Large intestine (tissue), 3 donors: ENCODE data around the gene TLK2. TPM values are rescaled to one million over a fixed set of nuclear protein-coding genes. Genes with fewer than 3 reads are reported as not detected.
"Not testable (repeated sequence)": the region's sequence is repeated elsewhere in the genome, so short reads cannot be mapped to it uniquely, and the experiment has no call there.

Source experiments
- DNase-seq, 2 donors: peaks; one replicate each; pipeline versions ENCODE4 v3.0.0 to v3.0.0-alpha.2; 2013
- H3K27ac ChIP-seq: one replicate; pipeline ENCODE4 v1.5.1; 2013; ENCODE audit warnings: low read length
- H3K27me3 ChIP-seq: 2 replicates; pipeline ENCODE4 v1.6.1; 2013; ENCODE audit warnings: low read length; ENCODE audit not compliant: control insufficient read depth, insufficient read depth
- H3K36me3 ChIP-seq: 2 replicates; pipeline ENCODE4 v1.6.1; 2013; ENCODE audit warnings: low read length; ENCODE audit not compliant: control insufficient read depth, insufficient read depth
- H3K4me1 ChIP-seq: one replicate; pipeline ENCODE4 v1.6.1; 2013; ENCODE audit warnings: low read length; ENCODE audit not compliant: control insufficient read depth, insufficient read depth
- H3K4me3 ChIP-seq: one replicate; pipeline ENCODE4 v1.5.1; 2013; ENCODE audit warnings: low read length
- H3K9me3 ChIP-seq: one replicate; pipeline ENCODE4 v1.6.1; 2013; ENCODE audit warnings: mild to moderate bottlenecking, low read depth, low read length, moderate library complexity; ENCODE audit not compliant: control insufficient read depth
- WGBS: methylation state at CpG from one replicate; pipeline ENCODE4 v1.1.5; 2013; ENCODE audit warnings: low lambda C conversion rate; ENCODE audit not compliant: insufficient coverage; 5-methylcytosine and 5-hydroxymethylcytosine counted together
- polyA plus RNA-seq: library from polyadenylated mRNA; unstranded; fragments of 120-200 nt; gene quantifications from one replicate; pipeline ENCODE4 v1.2.1, GENCODE V29; 2013

TLK2 gene
- polyA plus RNA-seq, 1 donor = 29.8 TPM

DNA sequence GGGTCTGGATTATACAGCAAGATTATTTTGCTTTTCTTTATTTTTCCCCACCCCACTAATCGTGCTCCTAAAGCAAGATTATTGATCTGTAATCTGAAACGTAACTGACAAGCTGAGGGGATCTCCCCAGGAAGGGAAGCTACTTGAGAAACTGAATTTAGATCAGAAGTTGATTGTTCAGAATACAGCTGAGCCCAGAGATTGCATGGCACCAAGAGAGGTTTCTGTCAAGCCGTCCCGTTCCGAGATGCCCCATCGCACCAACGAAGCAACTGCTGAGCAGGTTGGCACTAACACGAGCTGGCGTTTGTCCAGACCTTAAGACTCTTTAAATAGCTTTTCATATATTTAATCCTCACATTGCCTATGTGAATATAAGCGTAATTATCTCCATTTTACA is 20.1 kb upstream of the TLK2 start:
- H3K27ac ChIP-seq = not testable (repeated sequence)
- WGBS = 83% methylated on average over 1 of the region's 10 CpGs

DNA sequence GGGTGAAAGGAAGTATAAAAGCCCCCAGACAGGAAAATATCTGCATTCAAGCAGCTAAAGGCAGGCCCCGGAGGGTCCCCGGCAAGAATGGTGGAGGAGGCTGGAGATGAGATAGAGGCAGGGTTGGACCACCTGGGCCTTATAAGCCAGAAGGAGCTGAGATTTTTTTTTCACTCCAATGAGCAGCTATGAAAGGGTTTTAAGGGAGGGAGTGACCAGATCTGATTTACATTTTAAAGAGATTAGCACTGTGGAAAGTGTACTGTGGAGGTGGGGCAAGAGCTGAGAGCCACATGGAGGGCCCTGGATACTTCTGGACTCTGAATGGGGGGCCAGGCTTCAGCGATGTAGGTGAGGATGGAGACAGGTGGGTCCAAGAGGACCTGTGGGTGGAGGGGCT is 14.2 kb upstream of the TLK2 start:
- not testable (repeated sequence) for DNase-seq, H3K27me3 ChIP-seq, H3K4me3 ChIP-seq, H3K36me3 ChIP-seq, H3K27ac ChIP-seq, H3K4me1 ChIP-seq, H3K9me3 ChIP-seq
- WGBS = no CpG with 5 or more reads among the region's 3 CpGs

More for the DNA sequence above, 20.1 kb upstream of the TLK2 start:
- H3K9me3 ChIP-seq, H3K4me3 ChIP-seq, H3K36me3 ChIP-seq, H3K27me3 ChIP-seq, H3K4me1 ChIP-seq, DNase-seq: not testable (repeated sequence)

DNA sequence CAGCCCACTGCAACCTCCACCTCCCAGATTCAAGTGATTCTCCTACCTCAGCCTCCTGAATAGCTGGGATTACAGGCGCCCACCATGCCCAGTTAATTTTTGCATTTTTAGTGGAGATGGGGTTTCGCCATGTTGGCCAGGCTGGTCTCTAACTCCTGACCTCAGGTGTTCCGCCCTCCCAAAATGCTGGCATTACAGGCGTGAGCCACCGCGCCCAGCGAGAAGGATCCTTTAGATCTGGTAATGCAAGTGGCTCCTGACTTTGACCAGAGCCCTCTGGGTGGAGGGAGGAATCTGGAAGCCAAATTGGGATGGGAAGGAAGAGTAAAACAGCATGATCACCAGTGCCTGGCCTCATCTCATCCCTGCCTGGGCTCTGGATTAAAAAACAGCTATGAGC is 13.4 kb upstream of the TLK2 start:
- H3K27me3 ChIP-seq, DNase-seq, H3K36me3 ChIP-seq, H3K9me3 ChIP-seq, H3K4me1 ChIP-seq, H3K4me3 ChIP-seq, H3K27ac ChIP-seq: not testable (repeated sequence)
- no CpG with 5 or more reads among the region's 7 CpGs for WGBS

DNA sequence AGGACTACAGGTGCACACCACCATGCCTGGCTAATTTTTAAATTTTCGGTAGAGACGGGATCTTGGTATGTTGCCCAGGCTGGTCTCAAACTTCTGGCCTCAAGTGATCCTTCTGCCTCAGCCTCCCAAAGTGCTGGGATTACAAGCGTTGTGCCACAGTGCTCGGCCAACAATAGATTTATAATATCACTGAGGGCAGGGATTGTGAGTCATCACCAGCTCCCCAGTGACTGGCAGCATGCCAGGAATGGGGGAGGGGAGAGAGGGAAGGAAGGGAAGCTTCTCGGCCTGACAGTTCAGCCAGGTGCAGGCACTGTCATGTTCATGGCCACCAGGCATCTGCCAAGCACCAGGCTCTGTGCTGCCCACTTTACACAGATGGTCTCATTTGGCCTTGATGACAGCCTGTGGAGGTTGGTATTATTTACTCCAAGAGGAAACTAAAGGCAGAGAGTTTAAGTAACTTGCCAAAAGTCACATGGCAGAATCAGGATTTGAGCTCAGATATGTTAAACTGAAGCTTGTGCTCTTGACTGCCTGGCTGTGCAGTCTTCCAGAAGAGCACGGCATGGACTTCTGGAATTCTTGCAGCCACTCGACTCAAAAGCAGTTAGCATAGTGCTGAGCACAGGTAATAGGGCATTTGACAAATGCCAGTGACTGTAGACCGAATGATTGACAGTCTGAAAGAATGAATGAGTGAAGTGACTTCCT is 7.8 kb upstream of the TLK2 start:
- H3K36me3 ChIP-seq, H3K4me3 ChIP-seq, H3K4me1 ChIP-seq, H3K9me3 ChIP-seq, H3K27me3 ChIP-seq: not testable (repeated sequence)
- no CpG with 5 or more reads among the region's 8 CpGs for WGBS
- H3K27ac ChIP-seq = peak overlapping the region; percentile 12
- peak; percentile 67 to 78 for DNase-seq

DNA sequence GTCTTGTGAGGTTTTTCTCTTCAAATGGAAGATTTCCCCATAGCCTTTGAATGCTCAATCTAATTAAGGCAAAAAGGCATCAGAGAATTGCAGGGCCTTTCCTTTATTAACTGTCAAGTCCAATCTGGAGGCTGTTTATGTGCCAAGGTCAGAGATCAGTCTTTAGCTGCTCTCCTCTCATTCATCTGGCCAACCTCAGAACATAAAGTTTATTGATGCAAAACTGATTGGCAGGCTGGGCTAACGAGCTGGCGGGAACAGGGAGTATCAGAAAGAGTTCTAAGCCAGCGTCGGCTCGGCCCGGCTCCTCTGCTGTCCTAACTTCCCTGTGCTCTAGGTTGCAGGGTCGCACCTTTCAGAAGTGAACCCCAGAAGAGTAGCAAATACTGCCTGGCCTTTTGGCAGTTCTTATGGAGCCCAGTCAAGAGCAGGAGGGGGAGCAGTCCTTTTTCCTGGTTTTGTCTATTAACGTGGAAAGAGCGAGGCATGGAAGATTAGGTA is 7.2 kb upstream of the TLK2 start:
- not testable (repeated sequence) for H3K9me3 ChIP-seq, H3K4me1 ChIP-seq, H3K27ac ChIP-seq, H3K27me3 ChIP-seq, H3K36me3 ChIP-seq, H3K4me3 ChIP-seq
- peak in 1 of 2 donors; percentile 17 for DNase-seq
- WGBS = no CpG with 5 or more reads among the region's 9 CpGs

DNA sequence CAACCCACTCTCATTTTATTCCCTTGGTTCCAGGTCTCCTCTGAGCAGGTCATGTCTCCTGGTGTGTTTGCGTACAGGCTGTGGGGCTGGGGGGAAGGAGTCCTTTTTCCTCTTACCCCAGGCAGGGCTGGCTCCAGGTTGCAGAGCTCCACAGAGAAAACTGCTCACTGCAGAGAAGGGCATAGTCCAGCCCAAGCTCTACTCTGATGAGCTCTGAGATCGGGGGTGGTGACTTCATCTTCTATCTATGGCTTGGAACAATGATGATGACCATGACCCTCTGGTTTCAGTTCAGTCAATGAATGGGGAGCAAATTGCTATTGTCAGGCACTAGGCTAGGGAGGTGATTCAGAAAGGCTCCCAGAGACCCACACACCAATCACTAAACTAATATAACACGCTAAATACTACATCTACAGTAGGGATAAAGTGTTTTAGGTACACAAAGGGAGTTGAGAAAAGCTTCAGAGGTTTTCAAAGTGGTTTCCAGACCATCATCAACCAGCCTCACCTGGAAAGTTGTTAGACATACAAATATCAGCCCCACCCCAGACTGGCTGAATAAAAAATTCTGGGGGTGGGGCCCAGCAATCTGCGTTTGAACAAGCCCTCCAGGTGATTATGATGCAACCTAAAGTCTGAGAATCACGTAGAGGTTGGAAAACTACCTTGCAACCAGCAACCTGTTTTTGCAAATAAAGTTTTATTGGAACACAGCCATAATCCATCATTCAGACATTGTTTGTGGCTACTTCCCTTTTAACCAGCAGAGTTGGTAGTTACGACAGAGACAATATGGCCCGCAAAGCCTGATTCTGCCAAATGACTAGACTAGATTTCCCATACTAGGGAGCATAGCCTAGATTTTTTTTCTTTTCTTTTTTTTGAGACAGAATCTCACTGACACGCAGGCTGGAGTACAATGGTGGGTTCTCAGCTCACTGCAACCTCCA is 5.3 kb upstream of the TLK2 start:
- whole genome bisulfite sequencing = 100% methylated on average over 2 of the region's 8 CpGs
- DNase-seq = peak; percentile 60 to 78

DNA sequence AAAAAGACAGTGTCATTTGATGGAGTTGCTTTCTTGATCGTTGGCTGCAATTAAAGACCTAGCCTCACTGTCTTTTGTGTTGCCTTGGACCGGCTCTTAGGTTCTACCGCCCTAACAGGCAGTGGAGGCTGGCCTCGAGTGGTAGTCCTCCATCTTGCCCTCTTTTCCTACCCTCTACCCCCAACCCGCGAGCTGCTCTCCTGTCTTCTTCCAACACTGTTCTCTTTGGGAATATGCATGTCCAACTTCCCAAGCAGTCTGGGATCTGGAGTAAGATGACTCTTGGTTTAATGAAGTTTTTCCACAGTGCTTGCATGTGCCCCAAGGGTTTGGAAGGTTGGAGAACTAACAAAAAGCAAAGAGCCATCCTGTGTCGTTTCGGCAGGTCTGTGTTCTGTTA is 1.5 kb upstream of the TLK2 start:
- H3K36me3 ChIP-seq, H3K27me3 ChIP-seq, H3K4me1 ChIP-seq, H3K9me3 ChIP-seq, H3K27ac ChIP-seq: not testable (repeated sequence)
- peak in 1 of 2 donors; percentile 1 for DNase-seq
- WGBS = 80% methylated on average over 2 of the region's 8 CpGs
- peak overlapping the region; percentile 59 for H3K4me3 ChIP-seq

More for the DNA sequence above, 5.3 kb upstream of the TLK2 start:
- peak overlapping the region; percentile 60 for H3K27ac ChIP-seq
- not testable (repeated sequence) for H3K4me1 ChIP-seq, H3K4me3 ChIP-seq, H3K9me3 ChIP-seq, H3K27me3 ChIP-seq, H3K36me3 ChIP-seq

DNA sequence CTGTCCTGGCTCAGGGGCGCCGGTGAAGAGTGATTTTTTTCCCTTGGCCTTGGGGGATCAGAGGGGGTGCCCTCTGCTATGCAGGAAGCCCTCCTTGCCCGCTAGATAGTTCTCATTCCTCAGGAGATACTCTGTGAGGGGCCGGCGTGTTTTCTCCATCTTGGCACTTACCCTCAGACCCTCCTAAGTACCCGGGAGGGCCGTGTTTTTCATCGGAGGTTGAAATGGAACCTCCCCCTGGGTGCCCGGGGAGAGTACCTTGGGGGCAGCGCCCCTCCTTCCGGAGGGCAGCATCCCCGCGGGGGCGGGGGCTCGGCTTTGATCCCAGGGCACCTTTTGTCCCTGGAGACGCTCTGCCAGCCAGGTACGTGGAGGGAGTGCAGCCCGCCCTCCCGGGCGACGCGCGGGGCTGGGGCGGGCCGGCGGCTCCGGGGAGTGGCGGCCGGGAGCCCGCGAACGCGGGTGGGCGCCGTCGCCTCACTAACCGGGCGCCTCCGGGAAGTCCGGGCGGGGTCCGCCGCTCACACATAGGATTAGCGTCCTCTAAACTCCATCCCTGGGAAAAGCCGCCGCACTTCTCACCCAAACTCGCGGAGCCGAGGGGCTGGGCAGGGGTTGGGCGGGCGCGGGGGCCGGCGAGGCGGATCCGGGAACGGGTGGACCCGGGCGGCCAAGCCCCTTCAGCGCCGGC is 762 bp upstream of the TLK2 start:
- no CpG with 5 or more reads among the region's 61 CpGs for WGBS
- DNase-seq = peak; percentile 13 to 59

DNA sequence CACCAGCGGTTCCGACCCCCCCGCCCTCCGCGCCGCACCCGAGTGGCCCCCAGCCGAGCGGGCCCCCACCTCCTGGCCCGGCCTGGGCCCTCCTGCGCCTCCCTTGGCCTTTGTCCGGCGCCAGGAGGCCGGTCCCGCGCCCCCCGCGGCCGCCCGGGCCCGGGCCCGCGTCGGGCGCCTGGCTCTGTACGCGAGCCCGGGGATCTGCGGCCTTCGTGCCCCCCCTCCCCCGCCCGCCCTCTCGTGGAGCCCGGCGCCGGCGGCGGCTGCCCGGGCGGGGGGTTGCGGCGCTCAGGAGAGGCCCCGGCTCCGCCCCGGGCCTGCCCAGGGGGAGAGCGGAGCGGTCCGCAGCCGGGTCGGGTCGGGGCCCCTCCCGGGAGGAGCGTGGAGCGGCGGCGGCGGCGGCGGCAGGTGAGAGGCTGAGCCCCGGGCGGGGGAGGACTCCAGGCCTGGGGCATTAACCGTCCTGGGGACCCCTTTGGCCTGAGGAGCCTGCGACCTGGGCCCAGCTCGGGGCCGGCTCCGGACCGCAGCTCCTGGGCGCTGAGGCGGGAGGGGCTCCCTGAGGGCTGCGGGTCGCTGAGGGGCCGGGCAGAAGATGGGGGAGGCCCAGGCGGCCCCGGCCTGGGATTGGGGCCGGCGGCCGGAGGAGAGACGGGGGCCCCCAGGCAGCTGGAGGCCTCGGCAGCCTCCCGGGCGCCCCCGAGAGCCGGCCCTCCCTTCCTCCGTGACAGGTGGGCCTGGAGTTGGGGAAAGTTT is 434 bp downstream of the TLK2 start:
- H3K9me3 ChIP-seq, H3K27me3 ChIP-seq, H3K36me3 ChIP-seq, H3K4me1 ChIP-seq: not testable (repeated sequence)
- peak in 1 of 2 donors; percentile 66 for DNase-seq
- Histone ChIP-seq H3K4me3 (peak overlapping the region; percentile 65), H3K27ac (peak overlapping the region; percentile 81)
- WGBS = no CpG with 5 or more reads among the region's 84 CpGs

More for the DNA sequence above, 762 bp upstream of the TLK2 start:
- not testable (repeated sequence) for H3K9me3 ChIP-seq, H3K36me3 ChIP-seq, H3K4me1 ChIP-seq, H3K27me3 ChIP-seq
- H3K27ac ChIP-seq = peak overlapping the region; percentile 41
- peak overlapping the region; percentile 59 for H3K4me3 ChIP-seq
